Measurements from ENCODE around the gene ZBTB7A. TPM values are rescaled to one million over a fixed set of nuclear protein-coding genes. Genes with fewer than 3 reads are reported as not detected.
A peak's percentile ranks its signal among the peaks of the same experiment; 100 is the strongest.

The ZBTB7A gene
- total RNA-seq, 1 donor from 2014 or later: 14.5 TPM

DNA sequence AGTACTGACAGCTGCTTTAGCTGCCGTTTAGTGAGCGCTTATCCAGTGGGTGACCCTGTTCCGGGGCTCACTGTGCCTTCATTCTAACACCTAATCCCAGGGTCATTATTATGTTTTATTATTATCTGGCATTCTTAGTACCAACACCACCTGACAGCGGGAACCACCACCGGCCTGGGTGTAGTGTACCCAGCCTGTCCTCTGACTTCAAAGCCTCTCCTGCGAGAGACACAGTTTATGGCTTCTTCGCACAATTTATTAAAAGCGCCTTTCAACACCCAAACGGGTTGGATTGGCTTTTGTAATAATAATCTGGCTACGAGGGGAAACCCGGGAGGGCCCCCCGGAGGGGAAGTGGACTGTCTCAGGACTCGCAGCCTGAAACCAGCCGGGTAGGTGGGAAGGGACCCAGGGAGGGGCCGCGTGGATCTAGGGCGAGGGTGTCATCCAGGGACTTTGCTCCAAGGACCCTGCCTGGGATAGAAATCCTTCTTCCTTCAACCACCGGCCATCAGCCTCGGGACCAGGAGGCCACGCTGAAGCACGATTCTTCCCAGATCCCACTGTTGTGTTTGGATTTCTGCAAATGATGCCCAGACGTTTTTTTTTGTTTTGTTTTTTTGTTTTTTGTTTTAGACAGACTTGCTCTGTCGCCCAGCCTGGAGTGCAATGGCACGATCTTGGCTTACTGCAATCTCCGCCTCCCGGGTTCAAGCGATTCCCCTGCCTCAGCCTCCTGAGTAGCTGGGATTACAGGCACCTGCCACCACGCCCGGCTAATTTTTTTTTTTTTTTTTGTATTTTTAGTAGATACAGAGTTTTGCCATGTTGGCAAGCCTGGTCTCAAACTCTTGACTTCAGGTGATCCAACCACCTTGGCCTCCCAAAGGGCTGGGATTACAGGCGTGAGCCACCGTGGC lies 1.6 kb upstream of the ZBTB7A start:
- no peak for DNase-seq (ENCODE audit: low spot score)

DNA sequence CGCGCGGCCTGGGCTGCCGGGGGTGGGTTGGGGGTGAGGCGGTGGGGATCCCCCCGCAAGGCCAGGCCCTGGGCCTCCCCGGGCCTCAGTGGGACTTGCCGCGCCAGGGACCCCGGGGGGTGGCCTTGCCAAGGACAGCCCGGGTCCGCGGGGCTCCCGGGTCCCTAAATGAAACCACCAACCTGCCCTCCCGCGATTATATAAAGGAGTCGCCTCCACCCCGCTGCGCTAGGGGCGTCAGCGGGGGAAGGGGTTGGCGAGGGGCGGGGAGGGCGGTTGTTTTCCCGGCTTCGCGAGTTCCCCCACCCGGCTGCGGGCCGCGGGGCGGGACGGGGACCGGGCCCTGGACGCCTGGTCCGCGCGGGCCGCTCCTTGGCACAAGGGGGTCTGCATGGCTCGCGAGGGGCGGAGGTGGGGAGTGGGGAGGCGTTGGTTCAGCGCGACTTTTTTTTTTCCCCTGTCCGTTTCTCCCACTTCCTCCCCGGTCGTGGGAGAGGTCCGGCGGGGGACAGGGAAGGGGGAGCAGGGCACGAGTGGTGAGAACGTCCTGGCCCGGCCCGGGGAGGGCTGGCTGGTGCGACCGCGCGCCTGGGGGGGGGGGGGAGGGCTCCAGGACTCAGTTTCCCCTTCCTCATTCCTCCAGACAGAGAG lies 822 bp upstream of the ZBTB7A start:
- H3K4me1 Mint-ChIP-seq (ENCODE audit: unreplicated experiment): peaks cover 3% of the 10 kb centered on the region
- DNase-seq (ENCODE audit: low spot score): peak; percentile 38
- H3K4me3 Mint-ChIP-seq (ENCODE audit: unreplicated experiment): peak overlapping the region; percentile 86
- TF ChIP-seq, protein P1, sequence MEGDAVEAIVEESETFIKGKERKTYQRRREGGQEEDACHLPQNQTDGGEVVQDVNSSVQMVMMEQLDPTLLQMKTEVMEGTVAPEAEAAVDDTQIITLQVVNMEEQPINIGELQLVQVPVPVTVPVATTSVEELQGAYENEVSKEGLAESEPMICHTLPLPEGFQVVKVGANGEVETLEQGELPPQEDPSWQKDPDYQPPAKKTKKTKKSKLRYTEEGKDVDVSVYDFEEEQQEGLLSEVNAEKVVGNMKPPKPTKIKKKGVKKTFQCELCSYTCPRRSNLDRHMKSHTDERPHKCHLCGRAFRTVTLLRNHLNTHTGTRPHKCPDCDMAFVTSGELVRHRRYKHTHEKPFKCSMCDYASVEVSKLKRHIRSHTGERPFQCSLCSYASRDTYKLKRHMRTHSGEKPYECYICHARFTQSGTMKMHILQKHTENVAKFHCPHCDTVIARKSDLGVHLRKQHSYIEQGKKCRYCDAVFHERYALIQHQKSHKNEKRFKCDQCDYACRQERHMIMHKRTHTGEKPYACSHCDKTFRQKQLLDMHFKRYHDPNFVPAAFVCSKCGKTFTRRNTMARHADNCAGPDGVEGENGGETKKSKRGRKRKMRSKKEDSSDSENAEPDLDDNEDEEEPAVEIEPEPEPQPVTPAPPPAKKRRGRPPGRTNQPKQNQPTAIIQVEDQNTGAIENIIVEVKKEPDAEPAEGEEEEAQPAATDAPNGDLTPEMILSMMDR (IDR thresholded peaks at IDR 0.05; ENCODE audit: unreplicated experiment): no peak
- H3K9me3 Mint-ChIP-seq (ENCODE audit: unreplicated experiment): no peaks in the 10 kb centered on the region
- H3K27ac Mint-ChIP-seq (ENCODE audit: unreplicated experiment): no peak overlapping the region
- H3K36me3 Mint-ChIP-seq (ENCODE audit: low read depth, unreplicated experiment): no peaks in the 10 kb centered on the region
- peaks cover 6% of the 10 kb centered on the region for H3K27me3 Mint-ChIP-seq (ENCODE audit: unreplicated experiment)

More for the DNA sequence above, 1.6 kb upstream of the ZBTB7A start:
- H3K9me3 Mint-ChIP-seq (ENCODE audit: unreplicated experiment): no peaks in the 10 kb centered on the region
- no peak overlapping the region for H3K27ac Mint-ChIP-seq (ENCODE audit: unreplicated experiment)
- peak overlapping the region; percentile 86 for H3K4me3 Mint-ChIP-seq (ENCODE audit: unreplicated experiment)
- peaks cover 6% of the 10 kb centered on the region for H3K27me3 Mint-ChIP-seq (ENCODE audit: unreplicated experiment)
- H3K36me3 Mint-ChIP-seq (ENCODE audit: low read depth, unreplicated experiment): no peaks in the 10 kb centered on the region
- H3K4me1 Mint-ChIP-seq (ENCODE audit: unreplicated experiment): peaks cover 3% of the 10 kb centered on the region
- TF ChIP-seq, protein P1 (IDR thresholded peaks at IDR 0.05; ENCODE audit: unreplicated experiment): no peak

DNA sequence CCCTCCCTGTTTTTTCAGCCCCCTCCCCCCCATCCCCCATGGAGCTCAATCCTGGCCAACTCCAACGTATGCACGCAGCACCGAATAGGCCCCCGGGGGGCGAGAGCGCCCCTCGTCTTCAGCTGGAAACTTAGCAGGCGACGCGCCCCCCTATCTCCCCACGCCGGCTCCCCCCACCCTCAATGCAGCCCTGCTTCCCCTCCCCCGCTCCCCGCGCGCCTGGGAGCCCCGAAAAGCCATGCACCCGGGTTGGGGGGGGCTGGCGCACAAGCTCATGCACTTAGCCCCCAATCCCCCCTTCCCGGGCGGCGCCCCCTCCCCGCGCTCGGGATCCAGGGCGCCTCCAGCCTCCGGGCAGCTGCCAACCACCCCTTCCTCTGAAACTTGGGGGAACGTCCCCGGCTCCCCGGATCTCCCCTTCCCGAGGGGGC lies 508 bp downstream of the ZBTB7A start:
- Mint-ChIP-seq H3K4me1 (ENCODE audit: unreplicated experiment) (peaks cover 3% of the 10 kb centered on the region), H3K27me3 (ENCODE audit: unreplicated experiment) (peaks cover 6% of the 10 kb centered on the region), H3K36me3 (ENCODE audit: low read depth, unreplicated experiment) (no peaks in the 10 kb centered on the region), H3K27ac (ENCODE audit: unreplicated experiment) (no peak overlapping the region), H3K4me3 (ENCODE audit: unreplicated experiment) (no peak overlapping the region), H3K9me3 (ENCODE audit: unreplicated experiment) (no peaks in the 10 kb centered on the region)
- peak; percentile 33 for DNase-seq (ENCODE audit: low spot score)
- TF ChIP-seq, protein P1 (IDR thresholded peaks at IDR 0.05; ENCODE audit: unreplicated experiment): no peak

DNA sequence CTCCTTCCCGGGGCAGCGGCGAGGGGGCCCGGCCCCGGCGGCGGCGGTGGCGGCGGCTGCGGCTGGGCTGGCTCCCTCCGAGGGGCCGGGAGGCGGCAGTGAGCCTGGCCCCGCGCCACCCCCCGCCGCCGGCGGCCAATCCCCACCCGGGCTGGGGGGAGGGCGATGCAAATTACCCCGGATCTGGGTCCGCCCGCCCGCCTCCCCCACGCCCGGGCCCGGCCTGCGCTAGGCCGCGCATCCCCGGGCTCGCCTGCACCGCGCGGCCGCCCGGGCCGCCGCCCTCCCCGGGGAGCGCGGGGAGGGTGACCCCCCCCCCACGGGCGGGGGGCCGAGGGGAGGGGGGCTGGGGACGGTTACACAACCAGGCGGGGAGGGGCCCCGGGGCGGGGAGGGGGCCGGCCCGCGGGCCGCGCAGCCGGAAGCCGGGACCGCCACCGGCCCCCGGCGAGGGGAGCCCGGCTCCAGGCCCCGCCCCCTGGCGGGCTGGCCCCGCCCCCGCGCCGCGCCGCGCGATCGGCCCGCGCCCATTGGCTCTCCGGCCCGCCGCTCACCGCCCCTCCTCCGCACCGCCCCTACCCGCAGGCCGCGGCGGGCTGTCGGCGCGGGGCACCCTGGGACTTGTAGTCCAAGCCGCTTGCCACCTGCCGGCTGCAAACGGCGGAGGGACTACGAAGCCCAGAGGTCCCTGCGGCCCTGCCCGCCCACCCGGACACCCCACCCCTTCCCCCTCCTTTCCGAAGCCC lies 1.1 kb downstream of the ZBTB7A start:
- peak; percentile 98 for DNase-seq (ENCODE audit: low spot score)
- H3K4me1 Mint-ChIP-seq (ENCODE audit: unreplicated experiment): peaks cover 3% of the 10 kb centered on the region
- peaks cover 6% of the 10 kb centered on the region for H3K27me3 Mint-ChIP-seq (ENCODE audit: unreplicated experiment)

More for the DNA sequence above, 1.1 kb downstream of the ZBTB7A start:
- TF ChIP-seq, protein P1 (IDR thresholded peaks at IDR 0.05; ENCODE audit: unreplicated experiment): no peak
- H3K27ac Mint-ChIP-seq (ENCODE audit: unreplicated experiment): no peak overlapping the region
- no peak overlapping the region for H3K4me3 Mint-ChIP-seq (ENCODE audit: unreplicated experiment)
- no peaks in the 10 kb centered on the region for H3K36me3 Mint-ChIP-seq (ENCODE audit: low read depth, unreplicated experiment)
- H3K9me3 Mint-ChIP-seq (ENCODE audit: unreplicated experiment): no peaks in the 10 kb centered on the region
